Stomach (tissue), 9 donors: ENCODE measurements around the gene MYO5C. TPM values are rescaled to one million over a fixed set of nuclear protein-coding genes. Genes with fewer than 3 reads are reported as not detected.

Source experiments
- DNase-seq, 2 donors: peaks; one replicate each; pipeline versions ENCODE4 v3.0.0 to v3.0.0-alpha.2; 2013 to 2019
- H3K27ac ChIP-seq, 5 donors: fragments of 200-600 bp in 4 of 5; sonication (generic) in 4 of 5; one replicate each; pipeline ENCODE4 v1.5.1; 2013 to 2019; ENCODE audit warnings: mild to moderate bottlenecking in 1 of 5, moderate library complexity in 1 of 5
- H3K27me3 ChIP-seq, 3 donors: fragments of 200-600 bp; sonication (generic); one replicate each; pipeline ENCODE4 v1.5.1; 2017 to 2019; ENCODE audit warnings: mixed run types in 1 of 3
- H3K36me3 ChIP-seq, 4 donors: fragments of 200-600 bp; sonication (generic); 1 replicate in 3 of 4; 2 replicates in 1 of 4; pipeline ENCODE4 v1.5.1; 2016 to 2019
- H3K4me1 ChIP-seq, 4 donors: fragments of 200-600 bp; sonication (generic); one replicate each; pipeline ENCODE4 v1.5.1; 2016 to 2019
- H3K4me3 ChIP-seq, 4 donors: fragments of 200-600 bp; sonication (generic) in 3 of 4; one replicate each; pipeline ENCODE4 v1.5.1; 2016 to 2019; ENCODE audit warnings: mild to moderate bottlenecking in 1 of 4
- H3K9me3 ChIP-seq, 4 donors: fragments of 200-600 bp; sonication (generic); one replicate each; pipeline ENCODE4 v1.5.1; 2016 to 2019
- EP300 ChIP-seq: sonication (generic); formaldehyde crosslinking; IDR thresholded peaks from one replicate; pipeline ENCODE4 v1.6.1; 2017; ENCODE audit warnings: antibody characterized with exemption
- POLR2A ChIP-seq, 4 donors: fragments of 450-650 bp; IDR thresholded peaks; one replicate each; pipeline ENCODE4 v1.6.1; 2016; ENCODE audit warnings: antibody characterized with exemption in 4 of 4, control low read depth in 2 of 4, mild to moderate bottlenecking in 1 of 4, moderate library complexity in 1 of 4
- POLR2AphosphoS5 ChIP-seq, 3 donors: sonication (generic); formaldehyde crosslinking; IDR thresholded peaks; one replicate each; pipeline ENCODE4 v1.6.1; 2016; ENCODE audit warnings: antibody characterized with exemption in 3 of 3
- WGBS, 5 donors: extraction: QIAGEN DNeasy Blood & Tissue Kit in 3 of 5; methylation state at CpG; one replicate each; pipeline versions ENCODE4 v1.1.5 to v1.1.7; 2013 to 2018; 5-methylcytosine and 5-hydroxymethylcytosine counted together
- intact Hi-C: fragments of 100-400 bp; cut with DNase I; formaldehyde crosslinking; loops from one replicate; pipeline ENCODE4 v1.15.1; 2023; ENCODE audit warnings: low total_unique reads
- polyA plus RNA-seq, 3 donors: library from polyadenylated mRNA; stranded (reverse); fragments of 200-250 nt; gene quantifications; one replicate each; pipeline ENCODE4 v1.2.3, GENCODE V29; 2013
- total RNA-seq, 5 donors: library from RNA; depleted of rRNA; stranded (reverse); fragments of >200 nt; gene quantifications; one replicate each; pipeline versions ENCODE4 v1.1.0 to v1.2.3, GENCODE V29; 2014 to 2016
- TF ChIP-seq, protein P1 (sequence below), 7 experiments: fragments of 450-650 bp in 4 of 7; fragments of 200-600 bp in 3 of 7; sonication (generic) in 3 of 7; IDR thresholded peaks; one replicate each; pipeline ENCODE4 v1.5.1; 2016 to 2019; ENCODE audit warnings: antibody characterized with exemption in 7 of 7, control low read depth in 2 of 7, mild to moderate bottlenecking in 1 of 7
- donor health status: healthy with polysubstance abuse.
- donor health status: Bipolar disorder and iron deficiency.
- donor health status: healthy.

Gene MYO5C
- total and polyA plus RNA-seq, 8 donors = 4.3 to 148 (median 25.6) TPM

DNA sequence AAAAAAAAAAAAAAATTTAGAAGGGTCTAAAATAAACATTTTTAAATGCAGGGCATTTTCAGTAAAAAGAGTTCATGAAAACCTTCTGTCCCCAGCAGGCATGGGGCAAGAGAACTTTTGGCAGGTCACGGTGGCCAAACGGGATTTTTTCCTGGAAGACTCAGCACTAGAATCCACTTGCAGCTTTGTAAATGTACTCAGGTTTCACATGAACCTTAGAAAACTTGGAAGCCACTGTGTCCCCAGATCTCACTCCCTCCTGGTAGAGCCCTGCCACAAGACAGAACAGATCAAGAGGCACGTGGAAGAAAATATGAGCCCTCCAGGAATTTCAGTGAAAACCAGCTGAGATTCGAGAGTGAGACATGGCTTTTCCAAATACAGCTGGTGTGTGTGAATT, 102.3 kb downstream of the MYO5C start:
- peaks cover 3 to 44% (median 30%) of the 10 kb centered on the region in 4 donors for H3K36me3 ChIP-seq
- H3K27ac ChIP-seq = no peak overlapping the region
- WGBS, 5 donors = 71 to 83% (median 80%) methylated on average over 4 of the region's 4 CpGs
- no peaks in the 10 kb centered on the region for H3K4me1 ChIP-seq
- TF ChIP-seq POLR2A (IDR thresholded peaks at IDR 0.05) = no peak
- TF ChIP-seq POLR2AphosphoS5 (IDR thresholded peaks at IDR 0.05) = no peak
- no peak for TF ChIP-seq EP300
- TF ChIP-seq, protein P1, sequence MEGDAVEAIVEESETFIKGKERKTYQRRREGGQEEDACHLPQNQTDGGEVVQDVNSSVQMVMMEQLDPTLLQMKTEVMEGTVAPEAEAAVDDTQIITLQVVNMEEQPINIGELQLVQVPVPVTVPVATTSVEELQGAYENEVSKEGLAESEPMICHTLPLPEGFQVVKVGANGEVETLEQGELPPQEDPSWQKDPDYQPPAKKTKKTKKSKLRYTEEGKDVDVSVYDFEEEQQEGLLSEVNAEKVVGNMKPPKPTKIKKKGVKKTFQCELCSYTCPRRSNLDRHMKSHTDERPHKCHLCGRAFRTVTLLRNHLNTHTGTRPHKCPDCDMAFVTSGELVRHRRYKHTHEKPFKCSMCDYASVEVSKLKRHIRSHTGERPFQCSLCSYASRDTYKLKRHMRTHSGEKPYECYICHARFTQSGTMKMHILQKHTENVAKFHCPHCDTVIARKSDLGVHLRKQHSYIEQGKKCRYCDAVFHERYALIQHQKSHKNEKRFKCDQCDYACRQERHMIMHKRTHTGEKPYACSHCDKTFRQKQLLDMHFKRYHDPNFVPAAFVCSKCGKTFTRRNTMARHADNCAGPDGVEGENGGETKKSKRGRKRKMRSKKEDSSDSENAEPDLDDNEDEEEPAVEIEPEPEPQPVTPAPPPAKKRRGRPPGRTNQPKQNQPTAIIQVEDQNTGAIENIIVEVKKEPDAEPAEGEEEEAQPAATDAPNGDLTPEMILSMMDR (IDR thresholded peaks at IDR 0.05) = no peak
- no peak for DNase-seq
- no peaks in the 10 kb centered on the region for H3K27me3 ChIP-seq
- H3K4me3 ChIP-seq = no peak overlapping the region
- H3K9me3 ChIP-seq = no peaks in the 10 kb centered on the region
- intact Hi-C loops = no loop called here

DNA sequence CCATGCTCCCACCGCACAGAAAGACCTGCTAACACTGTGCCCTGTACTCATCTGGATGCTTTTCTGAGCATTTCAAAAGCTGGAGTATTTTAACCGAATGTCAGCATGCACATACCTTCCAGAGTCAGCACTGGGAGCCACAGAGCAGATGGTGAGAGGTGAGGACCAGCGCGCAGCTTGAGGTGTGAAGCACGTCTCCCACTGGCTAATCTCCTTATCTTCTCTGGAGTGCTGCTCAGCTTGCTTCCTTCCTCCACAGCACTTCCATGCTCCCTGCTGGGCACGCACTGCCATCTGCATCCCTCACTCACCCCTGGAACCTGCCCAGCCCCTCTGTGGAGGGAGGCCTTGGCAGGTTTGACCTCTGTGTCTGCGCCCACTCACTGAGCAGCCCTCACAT, 104.4 kb downstream of the MYO5C start, which contains the start of gene GNB5:
Gene GNB5, minus strand, starts transcription at position 186 of the 400 bp plus-strand sequence. CDS start 6,716 bp downstream, outside the sequence.
- Histone ChIP-seq H3K4me1 (peaks cover 0 to 4% (median 0%) of the 10 kb centered on the region in 4 donors), H3K27ac (no peak within 1 kb of the TSS), H3K36me3 (peaks cover 3 to 29% (median 21%) of the 10 kb centered on the region in 4 donors), H3K27me3 (no peaks in the 10 kb centered on the region), H3K4me3 (no peak within 1 kb of the TSS), H3K9me3 (no peaks in the 10 kb centered on the region)
- TF ChIP-seq EP300 (no peak), POLR2A (IDR thresholded peaks at IDR 0.05) (no peak), POLR2AphosphoS5 (IDR thresholded peaks at IDR 0.05) (no peak)
- TF ChIP-seq, protein P1 (IDR thresholded peaks at IDR 0.05) = no peak
- WGBS, 5 donors = 78 to 88% (median 81%) methylated on average over 7 of the region's 7 CpGs
- DNase-seq = no peak
- intact Hi-C loops = no loop called here

DNA sequence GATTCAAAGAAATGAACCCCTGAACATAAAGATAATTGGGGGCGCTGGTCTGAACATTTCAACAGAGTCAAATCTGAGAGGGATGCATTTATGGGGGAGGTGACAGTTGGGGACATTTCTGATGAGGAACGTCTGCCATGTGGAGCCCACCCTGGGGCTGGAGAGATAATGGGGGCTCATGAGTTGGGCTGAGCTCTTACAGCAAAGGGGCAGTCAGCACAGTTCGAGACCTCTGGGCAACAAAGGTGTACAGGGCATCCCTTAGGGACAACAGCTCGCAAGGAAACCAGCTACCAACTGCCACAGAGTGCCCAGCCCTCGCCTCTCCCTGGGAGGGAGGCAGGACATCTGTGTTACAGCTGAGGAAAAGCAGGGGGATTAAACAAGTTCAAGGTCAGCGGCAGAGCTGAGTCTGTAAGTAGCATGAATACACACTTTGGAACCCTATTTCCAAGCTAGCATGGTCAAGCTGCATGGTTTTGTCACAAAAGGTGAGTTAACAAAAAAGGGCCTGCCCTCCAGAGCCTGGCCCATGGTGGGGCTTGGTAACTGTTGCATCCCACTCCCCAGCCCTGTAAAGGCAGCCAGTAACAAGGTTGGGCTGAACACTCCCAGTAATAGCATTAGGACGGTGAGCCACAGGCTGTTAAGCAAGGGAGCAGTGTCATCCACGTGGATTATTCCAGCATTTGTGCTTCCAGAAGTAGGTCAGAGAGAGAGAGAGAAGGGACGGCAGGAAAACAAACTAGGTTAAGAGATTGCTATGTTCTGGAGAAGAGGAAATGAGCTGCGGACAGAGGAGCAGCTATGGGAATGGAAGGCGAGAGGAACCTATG, 108.7 kb downstream of the MYO5C start:
- 79 to 85% (median 81%) methylated on average over 11 of the region's 11 CpGs for WGBS, 5 donors
- no peak for DNase-seq
- Histone ChIP-seq H3K27ac (peak overlapping the region in 1 of 5 donors; percentile 55), H3K9me3 (no peaks in the 10 kb centered on the region), H3K4me1 (peaks cover 0 to 7% (median 4%) of the 10 kb centered on the region in 4 donors), H3K27me3 (no peaks in the 10 kb centered on the region), H3K36me3 (peaks cover 0 to 3% (median 0%) of the 10 kb centered on the region in 4 donors), H3K4me3 (no peak overlapping the region)
- intact Hi-C loops = no loop called here
- no peak for TF ChIP-seq EP300
- TF ChIP-seq POLR2AphosphoS5 (IDR thresholded peaks at IDR 0.05) = no peak

DNA sequence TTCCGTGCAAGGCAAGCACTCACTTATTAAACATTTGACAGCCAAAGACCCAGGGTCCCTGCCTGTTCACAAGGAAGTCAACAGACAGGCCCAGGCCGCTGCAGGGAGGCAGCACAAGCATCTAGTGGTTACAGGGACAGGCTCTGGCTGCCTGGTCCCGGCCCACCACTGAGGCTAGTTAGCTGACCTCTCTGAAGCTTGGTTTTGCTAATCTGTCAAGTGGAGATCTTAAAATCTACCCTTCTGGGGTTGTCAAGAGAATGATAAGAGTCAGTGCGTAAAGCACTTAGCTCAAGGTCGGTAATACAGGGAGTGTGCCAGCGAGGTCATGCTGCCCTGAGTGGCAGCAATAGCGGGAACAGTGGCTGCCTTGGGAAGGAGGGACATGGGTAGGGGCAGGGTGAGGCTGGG, 110.4 kb downstream of the MYO5C start:
- Histone ChIP-seq H3K9me3 (no peaks in the 10 kb centered on the region), H3K4me1 (peaks cover 0 to 13% (median 11%) of the 10 kb centered on the region in 4 donors), H3K27ac (peak overlapping the region in 3 of 5 donors; percentile 20 to 50 (median 30)), H3K4me3 (no peak overlapping the region), H3K27me3 (peaks cover 0 to 9% (median 0%) of the 10 kb centered on the region in 3 donors), H3K36me3 (no peaks in the 10 kb centered on the region)
- intact Hi-C loops = no loop called here
- TF ChIP-seq POLR2AphosphoS5 (IDR thresholded peaks at IDR 0.05) (no peak), EP300 (no peak), POLR2A (IDR thresholded peaks at IDR 0.05) (no peak)
- TF ChIP-seq, protein P1 (IDR thresholded peaks at IDR 0.05) = no peak
- DNase-seq = peak; percentile 38 to 51
- WGBS, 5 donors = 38 to 62% (median 61%) methylated on average over 7 of the region's 7 CpGs
